Activated gamma-delta T cell treated with anti-CD3 and anti-CD28 coated beads, Interleukin-2, amount 50 U/mL, for 16 hours (primary cell): Measurements from ENCODE around the gene ARRDC2.
A peak's percentile ranks its signal among the peaks of the same experiment; 100 is the strongest.
"Not testable (repeated sequence)": the region's sequence is repeated elsewhere in the genome, so short reads cannot be mapped to it uniquely, and the experiment has no call there.

Experiments
- DNase-seq: peaks from one replicate; pipeline ENCODE4 v3.0.0-alpha.2; 2020; ENCODE audit warnings: low read depth

The ARRDC2 gene

GRCh38 chr19:17989425-17990094 is 18.4 kb upstream of the ARRDC2 start:
- DNase-seq, result no peak

- no peak for DNase-seq
Observed at GRCh38 chr19:17993076-17993813, 14.7 kb upstream of the ARRDC2 start.

- DNase-seq, result peak; percentile 79
Observed at GRCh38 chr19:17996826-17997316, 11.1 kb upstream of the ARRDC2 start.

GRCh38 chr19:17997969-17998826 is 9.8 kb upstream of the ARRDC2 start:
- DNase-seq, result no peak

GRCh38 chr19:17998827-17999150 is 9.2 kb upstream of the ARRDC2 start:
- DNase-seq, result no peak

GRCh38 chr19:17999684-18000479 is 8.1 kb upstream of the ARRDC2 start:
- DNase-seq, result no peak

- no peak for DNase-seq
Observed at GRCh38 chr19:18000480-18000914, 7.5 kb upstream of the ARRDC2 start.

- DNase-seq, result peak; percentile 90
Observed at GRCh38 chr19:18000915-18001776, 6.8 kb upstream of the ARRDC2 start.

GRCh38 chr19:18001777-18002345 is 6.1 kb upstream of the ARRDC2 start:
- no peak for DNase-seq

- no peak for DNase-seq
Observed at GRCh38 chr19:18002347-18002850, 5.6 kb upstream of the ARRDC2 start.

GRCh38 chr19:18005750-18006149 is 2.2 kb upstream of the ARRDC2 start:
- DNase-seq, result not testable (repeated sequence)

GRCh38 chr19:18007044-18007916 is 690 bp upstream of the ARRDC2 start:
- peak; percentile 71 for DNase-seq

GRCh38 chr19:18008814-18009213 is 844 bp downstream of the ARRDC2 start:
- DNase-seq, result no peak

GRCh38 chr19:18009412-18010066 is 1.6 kb downstream of the ARRDC2 start:
- DNase-seq, result no peak

- no peak for DNase-seq
Observed at GRCh38 chr19:18010149-18010548, 2.2 kb downstream of the ARRDC2 start.

GRCh38 chr19:18013210-18014111 is 5.5 kb downstream of the ARRDC2 start:
- no peak for DNase-seq

GRCh38 chr19:18014197-18014596 is 6.2 kb downstream of the ARRDC2 start:
- no peak for DNase-seq
